K562 (cell line): Measurements from ENCODE around the gene CST9L. TPM values are rescaled to one million over a fixed set of nuclear protein-coding genes. Genes with fewer than 3 reads are reported as not detected.

ENCODE experiments used
- ATAC-seq: fragments of 200-7000 bp; cut with Tn5 transposase; 3 replicates; pipeline ENCODE4 v1.9.1; 2020; ENCODE audit warnings: moderate library complexity
- BruUV-seq: library from RNA; stranded (reverse); fragments of 400-500 nt; replicated peaks from 2 replicates; lab custom pipeline; 2021; lab: Mats Ljungman, UMichigan
- CTCF ChIA-PET: fragments of 300-600 bp; formaldehyde crosslinking; extraction: SDS; loops from one replicate; lab custom pipeline; 2021; ENCODE audit warnings: low intra/inter-chr PET ratio; lab: Yijun Ruan, JAX
- POLR2A ChIA-PET: fragments of 300-600, 350-650 bp; sonication (Branson Sonifier 250); formaldehyde crosslinking; extraction: SDS; loops from one replicate; lab custom pipeline; 2021; ENCODE audit warnings: antibody characterized with exemption, inconsistent platforms; lab: Yijun Ruan, JAX
- DNase-seq, 4 experiments: peaks; one replicate each; pipeline versions ENCODE4 v3.0.0 to v3.0.0-alpha.2; 2011 to 2018; ENCODE audit warnings: low spot score in 3 of 4, mixed read lengths in 3 of 4; ENCODE audit errors: extremely low read depth in 1 of 4
- FAIRE-seq: peaks from 2 replicates; lab custom pipeline; 2011; peaks lifted over from hg19 to GRCh38; lab: Jason Lieb, UNC
- H2AFZ ChIP-seq: 2 replicates; pipeline ENCODE4 v1.6.0; 2011; ENCODE audit warnings: low read depth, low read length, control low read depth, inconsistent platforms
- H3K27ac ChIP-seq: fragments of 200-600 bp; 3 replicates; pipeline ENCODE4 v1.8.0; 2011; ENCODE audit warnings: low read depth, mild to moderate bottlenecking, control low read depth, inconsistent platforms, low read length, moderate library complexity, mixed read lengths; ENCODE audit errors: extremely low read depth
- H3K27me3 ChIP-seq, 2 experiments: fragments of 300-600 bp in 1 of 2; 2 replicates in 1 of 2; 3 replicates in 1 of 2; pipeline versions ENCODE4 v1.6.0 to v1.8.0; 2011; ENCODE audit warnings: inconsistent platforms in 2 of 2, low read length in 2 of 2, mild to moderate bottlenecking in 1 of 2, mixed read lengths in 1 of 2, moderate library complexity in 1 of 2; ENCODE audit not compliant: control insufficient read depth in 2 of 2, insufficient read depth in 2 of 2
- H3K36me3 ChIP-seq: fragments of 300-600 bp; 3 replicates; pipeline ENCODE4 v1.8.0; 2011; ENCODE audit warnings: mild to moderate bottlenecking, low read length, inconsistent platforms; ENCODE audit not compliant: control insufficient read depth, insufficient read depth
- H3K4me1 ChIP-seq, 2 experiments: fragments of 200-600 bp in 1 of 2; replicated peaks in 1 of 2; 2 replicates in 1 of 2; 3 replicates in 1 of 2; pipeline versions ENCODE4 v1.5.1 to v1.8.0; 2011; ENCODE audit warnings: inconsistent platforms in 2 of 2, low read length in 2 of 2, mild to moderate bottlenecking in 1 of 2, mixed read lengths in 1 of 2, moderate library complexity in 1 of 2; ENCODE audit not compliant: control insufficient read depth in 2 of 2, insufficient read depth in 2 of 2
- H3K4me2 ChIP-seq: 2 replicates; pipeline ENCODE4 v1.6.1; 2011; ENCODE audit warnings: low read length, control low read depth, inconsistent platforms, mixed read lengths; ENCODE audit not compliant: insufficient read depth
- H3K4me3 ChIP-seq: fragments of 200-600 bp; sonication (generic), shearing (Covaris generic); 2 replicates; pipeline ENCODE4 v1.5.1; 2016; ENCODE audit warnings: control low read depth, inconsistent platforms
- H3K79me2 ChIP-seq: fragments of 200-600 bp; 3 replicates; pipeline ENCODE4 v1.8.0; 2011; ENCODE audit warnings: low read length, inconsistent platforms; ENCODE audit not compliant: control insufficient read depth, insufficient read depth
- H3K9ac ChIP-seq, 2 experiments: 2 replicates each; pipeline versions ENCODE4 v1.6.0 to v1.6.1; 2011; ENCODE audit warnings: low read depth in 2 of 2, low read length in 2 of 2, control low read depth in 1 of 2, inconsistent platforms in 1 of 2, mild to moderate bottlenecking in 1 of 2, mixed read lengths in 1 of 2; ENCODE audit not compliant: insufficient read depth in 1 of 2
- H3K9me1 ChIP-seq: one replicate; pipeline ENCODE4 v1.6.0; 2011; ENCODE audit warnings: inconsistent platforms, mild to moderate bottlenecking, low read length, moderate library complexity; ENCODE audit not compliant: control insufficient read depth, insufficient read depth
- H3K9me3 ChIP-seq: replicated peaks from 2 replicates; pipeline ENCODE4 v1.5.1; 2011; ENCODE audit warnings: low read depth, low read length, inconsistent platforms; ENCODE audit not compliant: control insufficient read depth, insufficient read depth
- H4K20me1 ChIP-seq: replicated peaks from 2 replicates; pipeline ENCODE4 v1.6.1; 2011; ENCODE audit warnings: low read length, inconsistent platforms, mixed read lengths; ENCODE audit not compliant: control insufficient read depth, insufficient read depth
- ATF4 ChIP-seq: fragments of 450-650 bp; formaldehyde crosslinking; IDR thresholded peaks from 2 replicates; pipeline ENCODE4 v1.4.0; 2022; ENCODE audit warnings: mild to moderate bottlenecking, moderate library complexity
- CC2D1A ChIP-seq: fragments of 450-650 bp; IDR thresholded peaks from 2 replicates; pipeline ENCODE4 v1.6.1; 2017; ENCODE audit warnings: mild to moderate bottlenecking
- HDAC8 ChIP-seq: fragments of 450-650 bp; IDR thresholded peaks from 2 replicates; pipeline ENCODE4 v1.6.1; 2016; ENCODE audit warnings: mild to moderate bottlenecking, missing genetic modification characterization, moderate library complexity, missing compliant biosample characterization
- MECOM ChIP-seq: fragments of 250-450 bp; sonication (Bioruptor Pico); IDR thresholded peaks from 2 replicates; pipeline ENCODE4 v1.8.0; 2022; ENCODE audit warnings: inconsistent platforms
- NRF1 ChIP-seq, 2 experiments: fragments of 450-650 bp; IDR thresholded peaks in 1 of 2; conservative IDR thresholded peaks in 1 of 2; 2 replicates each; pipeline ENCODE4 v1.6.1; 2014; ENCODE audit warnings: mild to moderate bottlenecking in 2 of 2
- PHF8 ChIP-seq: fragments of 200-600 bp; sonication (generic); IDR thresholded peaks from 2 replicates; pipeline ENCODE4 v1.6.1; 2012; ENCODE audit warnings: mixed run types, mild to moderate bottlenecking, inconsistent platforms, low read length, moderate library complexity, borderline replicate concordance
- PURB ChIP-seq: sonication (generic); formaldehyde crosslinking; IDR thresholded peaks from 2 replicates; pipeline ENCODE4 v1.9.0; 2021; ENCODE audit warnings: low read depth, mild to moderate bottlenecking, missing genetic modification reagents
- RUNX1 ChIP-seq: sonication (generic); IDR thresholded peaks from 2 replicates; pipeline ENCODE4 v1.6.1; 2016; ENCODE audit warnings: antibody characterized with exemption, low read depth
- SIN3A ChIP-seq, 2 experiments: fragments of 150-350 bp in 1 of 2; IDR thresholded peaks; 2 replicates each; pipeline ENCODE4 v1.6.1; 2011 to 2016; ENCODE audit warnings: borderline replicate concordance in 2 of 2, low read depth in 2 of 2, low read length in 2 of 2, mild to moderate bottlenecking in 2 of 2, moderate library complexity in 2 of 2; ENCODE audit not compliant: control insufficient read depth in 1 of 2
- SNIP1 ChIP-seq: fragments of 450-650 bp; IDR thresholded peaks from 2 replicates; pipeline ENCODE4 v1.7.1; 2017; ENCODE audit warnings: low read depth, mild to moderate bottlenecking
- WGBS: fragments of 100-300 bp; shearing (Covaris generic); methylation state at CpG from one replicate; pipeline ENCODE4 v1.1.6; 2016; ENCODE audit warnings: low coverage, mixed read lengths; ENCODE audit not compliant: insufficient coverage; ENCODE audit errors: missing lambda C conversion rate; 5-methylcytosine and 5-hydroxymethylcytosine counted together
- in situ Hi-C: fragments of 300-500 bp; cut with MboI; formaldehyde crosslinking; loops from 4 replicates; pipeline ENCODE4 v1.15.0; 2018; ENCODE audit warnings: inconsistent platforms, mixed read lengths
- intact Hi-C: fragments of 100-400 bp; cut with micrococcal nuclease; formaldehyde crosslinking; loops from 2 replicates; pipeline ENCODE4 v1.14.2; 2022
- polyA plus RNA-seq, 8 experiments: library from polyadenylated mRNA; depleted of rRNA in 4 of 8; stranded (reverse) in 5 of 8; unstranded in 3 of 8; fragments of >200 nt; fragmentation: Nextera tagmentation in 2 of 8; fragmentation: Illumina TruSeq in 1 of 8; extraction: Ambion mirVana in 2 of 8; extraction: Trizol in 1 of 8; gene quantifications; 2 replicates each; pipeline versions ENCODE4 v1.2.1 to v1.2.3, GENCODE V29; 2011 to 2014; ENCODE audit warnings: inconsistent platforms in 1 of 8, missing spikeins in 1 of 8
- total RNA-seq, 7 experiments: library from RNA; depleted of rRNA in 6 of 7; stranded (reverse); fragments of >200 nt in 6 of 7; fragmentation: Illumina TruSeq in 2 of 7; extraction: Trizol in 2 of 7; gene quantifications; 2 replicates each; pipeline versions ENCODE4 v1.2.1 to v1.2.3, GENCODE V29; 2011 to 2021; ENCODE audit warnings: low replicate concordance in 1 of 7
- TF ChIP-seq, protein P1 (sequence below): fragments of 450-650 bp; IDR thresholded peaks from 2 replicates; pipeline ENCODE4 v1.6.1; 2016; ENCODE audit warnings: borderline replicate concordance
- TF ChIP-seq, protein P2 (sequence below): fragments of 250-450 bp; sonication (Bioruptor Pico); IDR thresholded peaks from 2 replicates; pipeline ENCODE4 v1.4.0; 2020

The CST9L gene
- total and polyA plus RNA-seq, 9 of the 15 experiments (the other 6 are each of a cell fraction or from before 2014, with no cell fraction given), result not detected

DNA sequence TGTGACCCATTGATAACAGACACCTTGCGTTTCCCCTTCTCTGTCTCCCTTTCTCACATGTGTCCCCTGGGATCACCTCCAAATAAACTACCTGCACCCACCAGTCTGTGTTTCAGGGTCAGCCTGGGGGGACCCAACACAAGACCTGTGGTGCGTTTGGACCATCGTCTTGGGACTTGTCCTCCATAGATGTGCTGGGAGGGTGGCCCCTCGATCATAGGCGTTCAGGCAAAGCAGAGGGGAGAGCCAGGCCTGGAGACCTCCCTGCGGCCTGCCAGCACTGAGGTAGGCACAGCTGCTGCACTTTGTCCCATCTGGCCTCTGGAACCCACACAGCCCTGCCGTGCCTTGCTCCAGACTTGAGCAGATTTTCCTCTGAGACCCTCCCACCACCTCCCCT, 19.3 kb upstream of the CST9L start (continued):
- TF ChIP-seq SIN3A (IDR thresholded peaks at IDR 0.05; ENCODE audit: borderline replicate concordance in 2 of 2, control insufficient read depth in 1 of 2, low read depth in 2 of 2, low read length in 2 of 2) (no peak), PHF8 (no peak), SNIP1 (no peak)
- TF ChIP-seq, protein P1, sequence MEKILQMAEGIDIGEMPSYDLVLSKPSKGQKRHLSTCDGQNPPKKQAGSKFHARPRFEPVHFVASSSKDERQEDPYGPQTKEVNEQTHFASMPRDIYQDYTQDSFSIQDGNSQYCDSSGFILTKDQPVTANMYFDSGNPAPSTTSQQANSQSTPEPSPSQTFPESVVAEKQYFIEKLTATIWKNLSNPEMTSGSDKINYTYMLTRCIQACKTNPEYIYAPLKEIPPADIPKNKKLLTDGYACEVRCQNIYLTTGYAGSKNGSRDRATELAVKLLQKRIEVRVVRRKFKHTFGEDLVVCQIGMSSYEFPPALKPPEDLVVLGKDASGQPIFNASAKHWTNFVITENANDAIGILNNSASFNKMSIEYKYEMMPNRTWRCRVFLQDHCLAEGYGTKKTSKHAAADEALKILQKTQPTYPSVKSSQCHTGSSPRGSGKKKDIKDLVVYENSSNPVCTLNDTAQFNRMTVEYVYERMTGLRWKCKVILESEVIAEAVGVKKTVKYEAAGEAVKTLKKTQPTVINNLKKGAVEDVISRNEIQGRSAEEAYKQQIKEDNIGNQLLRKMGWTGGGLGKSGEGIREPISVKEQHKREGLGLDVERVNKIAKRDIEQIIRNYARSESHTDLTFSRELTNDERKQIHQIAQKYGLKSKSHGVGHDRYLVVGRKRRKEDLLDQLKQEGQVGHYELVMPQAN, result no peak

- H3K9ac ChIP-seq, result no peak overlapping the region
- H3K4me2 ChIP-seq, result no peak overlapping the region
- no peak overlapping the region for H3K27ac ChIP-seq
- no peaks in the 10 kb centered on the region for H3K36me3 ChIP-seq
- intact Hi-C loops, result no loop called here
- in situ Hi-C loops, result no loop called here
- ChIA-PET POLR2A (no interaction called here), CTCF (no interaction called here)
- H3K9me3 ChIP-seq, result no peaks in the 10 kb centered on the region
- WGBS, result 13% methylated on average over 13 of the region's 13 CpGs
- no peak overlapping the region for H2AFZ ChIP-seq
- DNase-seq, result no peak
- H3K4me3 ChIP-seq, result no peak overlapping the region
- no peaks in the 10 kb centered on the region for H3K79me2 ChIP-seq
- ATAC-seq, result no peak
- peaks cover 2 to 6% of the 10 kb centered on the region in 2 experiments; a peak in 3 of 5 replicates for H3K4me1 ChIP-seq
- FAIRE-seq, result no peak
- H4K20me1 ChIP-seq, result no peaks in the 10 kb centered on the region
- H3K9me1 ChIP-seq, result no peaks in the 10 kb centered on the region
- BruUV-seq, result no TSS peak
- H3K27me3 ChIP-seq, result no peaks in the 10 kb centered on the region
- no peak for TF ChIP-seq HDAC8 (tag)
- TF ChIP-seq CC2D1A, result no peak
- no peak for TF ChIP-seq MECOM
- TF ChIP-seq, protein P2, sequence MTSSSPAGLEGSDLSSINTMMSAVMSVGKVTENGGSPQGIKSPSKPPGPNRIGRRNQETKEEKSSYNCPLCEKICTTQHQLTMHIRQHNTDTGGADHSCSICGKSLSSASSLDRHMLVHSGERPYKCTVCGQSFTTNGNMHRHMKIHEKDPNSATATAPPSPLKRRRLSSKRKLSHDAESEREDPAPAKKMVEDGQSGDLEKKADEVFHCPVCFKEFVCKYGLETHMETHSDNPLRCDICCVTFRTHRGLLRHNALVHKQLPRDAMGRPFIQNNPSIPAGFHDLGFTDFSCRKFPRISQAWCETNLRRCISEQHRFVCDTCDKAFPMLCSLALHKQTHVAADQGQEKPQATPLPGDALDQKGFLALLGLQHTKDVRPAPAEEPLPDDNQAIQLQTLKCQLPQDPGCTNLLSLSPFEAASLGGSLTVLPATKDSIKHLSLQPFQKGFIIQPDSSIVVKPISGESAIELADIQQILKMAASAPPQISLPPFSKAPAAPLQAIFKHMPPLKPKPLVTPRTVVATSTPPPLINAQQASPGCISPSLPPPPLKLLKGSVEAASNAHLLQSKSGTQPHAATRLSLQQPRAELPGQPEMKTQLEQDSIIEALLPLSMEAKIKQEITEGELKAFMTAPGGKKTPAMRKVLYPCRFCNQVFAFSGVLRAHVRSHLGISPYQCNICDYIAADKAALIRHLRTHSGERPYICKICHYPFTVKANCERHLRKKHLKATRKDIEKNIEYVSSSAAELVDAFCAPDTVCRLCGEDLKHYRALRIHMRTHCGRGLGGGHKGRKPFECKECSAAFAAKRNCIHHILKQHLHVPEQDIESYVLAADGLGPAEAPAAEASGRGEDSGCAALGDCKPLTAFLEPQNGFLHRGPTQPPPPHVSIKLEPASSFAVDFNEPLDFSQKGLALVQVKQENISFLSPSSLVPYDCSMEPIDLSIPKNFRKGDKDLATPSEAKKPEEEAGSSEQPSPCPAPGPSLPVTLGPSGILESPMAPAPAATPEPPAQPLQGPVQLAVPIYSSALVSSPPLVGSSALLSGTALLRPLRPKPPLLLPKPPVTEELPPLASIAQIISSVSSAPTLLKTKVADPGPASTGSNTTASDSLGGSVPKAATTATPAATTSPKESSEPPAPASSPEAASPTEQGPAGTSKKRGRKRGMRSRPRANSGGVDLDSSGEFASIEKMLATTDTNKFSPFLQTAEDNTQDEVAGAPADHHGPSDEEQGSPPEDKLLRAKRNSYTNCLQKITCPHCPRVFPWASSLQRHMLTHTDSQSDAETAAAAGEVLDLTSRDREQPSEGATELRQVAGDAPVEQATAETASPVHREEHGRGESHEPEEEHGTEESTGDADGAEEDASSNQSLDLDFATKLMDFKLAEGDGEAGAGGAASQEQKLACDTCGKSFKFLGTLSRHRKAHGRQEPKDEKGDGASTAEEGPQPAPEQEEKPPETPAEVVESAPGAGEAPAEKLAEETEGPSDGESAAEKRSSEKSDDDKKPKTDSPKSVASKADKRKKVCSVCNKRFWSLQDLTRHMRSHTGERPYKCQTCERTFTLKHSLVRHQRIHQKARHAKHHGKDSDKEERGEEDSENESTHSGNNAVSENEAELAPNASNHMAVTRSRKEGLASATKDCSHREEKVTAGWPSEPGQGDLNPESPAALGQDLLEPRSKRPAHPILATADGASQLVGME (CRISPR knock-in tag), result no peak
- no peak for TF ChIP-seq NRF1 (conservative IDR thresholded peaks at IDR 0.05 in 1 of 2, IDR thresholded peaks at IDR 0.05 in 1 of 2)
- TF ChIP-seq RUNX1, result no peak
- no peak for TF ChIP-seq PURB (CRISPR knock-in tag)
- no peak for TF ChIP-seq ATF4 (CRISPR knock-in tag)
Observed at GRCh38 chr20:23586735-23587525, 18.6 kb upstream of the CST9L start.
